ENCODE results near the gene COX6A2. TPM values are rescaled to one million over a fixed set of nuclear protein-coding genes. Genes with fewer than 3 reads are reported as not detected.

The COX6A2 gene
- total RNA-seq, 1 experiment from 2014 or later = not detected

DNA sequence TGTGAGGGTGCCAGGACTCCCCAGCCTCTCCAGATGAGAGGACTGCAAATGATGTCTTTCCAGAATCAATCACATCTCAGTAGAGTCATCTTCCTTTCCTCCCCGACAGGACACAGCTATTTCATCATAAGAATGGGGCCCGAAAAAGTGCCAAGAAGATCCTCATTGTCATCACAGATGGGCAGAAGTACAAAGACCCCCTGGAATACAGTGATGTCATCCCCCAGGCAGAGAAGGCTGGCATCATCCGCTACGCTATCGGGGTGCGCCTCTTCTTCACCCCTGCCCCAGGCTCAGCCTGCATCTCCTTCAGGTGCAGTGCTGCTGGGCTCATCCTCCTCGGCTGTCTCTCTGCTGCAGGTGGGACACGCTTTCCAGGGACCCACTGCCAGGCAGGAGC, 20.8 kb downstream of the COX6A2 start:
- Histone ChIP-seq H3K9me2 (ENCODE audit: insufficient read depth) (no peaks in the 10 kb centered on the region), H2AFZ (no peak overlapping the region), H3K36me3 (ENCODE audit: low read depth) (no peaks in the 10 kb centered on the region), H3K27ac (no peak overlapping the region), H3K4me1 (replicated peaks; ENCODE audit: insufficient read depth) (peaks cover 14% of the 10 kb centered on the region), H3K79me2 (ENCODE audit: low read depth) (peaks cover 19% of the 10 kb centered on the region), H3K27me3 (ENCODE audit: insufficient read depth, low read depth) (no peaks in the 10 kb centered on the region), H3K9me3 (ENCODE audit: insufficient read depth, low read depth) (no peaks in the 10 kb centered on the region), H3F3A (ENCODE audit: insufficient read depth, low read depth) (peaks cover 4% of the 10 kb centered on the region; the same call in 1 of the 2 replicates), H3K4me2 (no peak overlapping the region), H3K4me3 (no peak overlapping the region), H4K20me1 (ENCODE audit: insufficient read depth) (no peaks in the 10 kb centered on the region)
- TF ChIP-seq, protein P1, sequence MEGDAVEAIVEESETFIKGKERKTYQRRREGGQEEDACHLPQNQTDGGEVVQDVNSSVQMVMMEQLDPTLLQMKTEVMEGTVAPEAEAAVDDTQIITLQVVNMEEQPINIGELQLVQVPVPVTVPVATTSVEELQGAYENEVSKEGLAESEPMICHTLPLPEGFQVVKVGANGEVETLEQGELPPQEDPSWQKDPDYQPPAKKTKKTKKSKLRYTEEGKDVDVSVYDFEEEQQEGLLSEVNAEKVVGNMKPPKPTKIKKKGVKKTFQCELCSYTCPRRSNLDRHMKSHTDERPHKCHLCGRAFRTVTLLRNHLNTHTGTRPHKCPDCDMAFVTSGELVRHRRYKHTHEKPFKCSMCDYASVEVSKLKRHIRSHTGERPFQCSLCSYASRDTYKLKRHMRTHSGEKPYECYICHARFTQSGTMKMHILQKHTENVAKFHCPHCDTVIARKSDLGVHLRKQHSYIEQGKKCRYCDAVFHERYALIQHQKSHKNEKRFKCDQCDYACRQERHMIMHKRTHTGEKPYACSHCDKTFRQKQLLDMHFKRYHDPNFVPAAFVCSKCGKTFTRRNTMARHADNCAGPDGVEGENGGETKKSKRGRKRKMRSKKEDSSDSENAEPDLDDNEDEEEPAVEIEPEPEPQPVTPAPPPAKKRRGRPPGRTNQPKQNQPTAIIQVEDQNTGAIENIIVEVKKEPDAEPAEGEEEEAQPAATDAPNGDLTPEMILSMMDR (conservative IDR thresholded peaks at IDR 0.05) = no peak
- no peak for TF ChIP-seq EZH2 (IDR thresholded peaks at IDR 0.05; ENCODE audit: low read depth)
- intact Hi-C loops (cut with micrococcal nuclease; ENCODE audit: unreplicated experiment) = no loop called here
- POLR2A ChIA-PET (ENCODE audit: unreplicated experiment) = no interaction called here
- DNase-seq = no peak
- CTCF ChIA-PET = no interaction called here
- BruUV-seq (replicated peaks) = no TSS peak

DNA sequence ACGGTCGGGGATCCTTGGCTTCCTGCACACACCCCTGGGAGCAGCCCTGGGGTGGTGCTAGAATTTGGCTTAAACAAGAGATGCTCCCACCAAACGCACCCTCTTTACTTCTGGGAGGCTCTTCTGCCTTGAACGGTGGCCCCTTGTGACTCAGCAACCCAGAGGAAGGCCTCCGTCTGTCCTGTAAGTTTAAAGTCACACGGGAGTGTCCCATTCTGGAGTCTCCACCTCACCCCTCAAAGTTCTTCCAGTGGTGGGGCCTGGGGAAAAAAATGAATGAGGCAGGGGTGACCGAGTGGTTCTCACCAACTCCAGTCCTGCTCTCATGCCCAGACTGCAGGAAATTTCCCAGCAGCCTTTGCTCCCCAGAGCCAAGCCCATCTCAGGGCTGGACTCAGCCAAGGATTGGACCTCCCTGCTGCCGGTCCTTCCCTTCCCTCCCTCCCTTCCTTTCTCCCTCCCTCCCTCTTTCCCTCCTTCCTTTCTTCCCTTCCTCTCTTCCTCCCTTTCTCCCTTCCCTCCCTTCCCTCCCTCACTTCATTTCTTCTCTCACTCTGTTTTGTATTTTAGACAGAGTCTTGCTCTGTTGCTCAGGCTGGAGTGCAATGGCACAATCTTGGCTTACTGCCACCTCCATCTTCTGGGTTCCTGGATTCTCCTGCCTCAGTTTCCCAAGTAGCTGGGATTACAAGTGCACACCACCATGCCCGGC, 23.7 kb downstream of the COX6A2 start:
- DNase-seq = peak; percentile 62 to 79
- H3K4me2 ChIP-seq = peak overlapping the region; percentile 92
- intact Hi-C loops (cut with micrococcal nuclease; ENCODE audit: unreplicated experiment) = no loop called here
- H3K27me3 ChIP-seq (ENCODE audit: insufficient read depth, low read depth) = no peaks in the 10 kb centered on the region
- H4K20me1 ChIP-seq (ENCODE audit: insufficient read depth) = no peaks in the 10 kb centered on the region
- ChIA-PET CTCF (interaction anchor here (0.6 to 0.7 kb wide), 2 partner anchors 112 to 211 kb away, joined by 3 to 7 read pairs; no protein-coding TSS in a partner anchor), POLR2A (ENCODE audit: unreplicated experiment) (no interaction called here)
- H3F3A ChIP-seq (ENCODE audit: insufficient read depth, low read depth) = peaks cover 4% of the 10 kb centered on the region; the same call in 1 of the 2 replicates
- peak overlapping the region; percentile 89 for H2AFZ ChIP-seq
- H3K27ac ChIP-seq = 0 out of 2 replicates have a peak overlapping the region, but pooled peaks have one; percentile 13
- H3K9me3 ChIP-seq (ENCODE audit: insufficient read depth, low read depth) = no peaks in the 10 kb centered on the region
- TSS peak; percentile 69 for BruUV-seq (replicated peaks)
- TF ChIP-seq, protein P1 (conservative IDR thresholded peaks at IDR 0.05) = no peak
- TF ChIP-seq EZH2 (IDR thresholded peaks at IDR 0.05; ENCODE audit: low read depth) = no peak
- H3K79me2 ChIP-seq (ENCODE audit: low read depth) = peaks cover 19% of the 10 kb centered on the region
- peak overlapping the region; percentile 88 for H3K4me3 ChIP-seq
- H3K36me3 ChIP-seq (ENCODE audit: low read depth) = no peaks in the 10 kb centered on the region
- no peaks in the 10 kb centered on the region for H3K9me2 ChIP-seq (ENCODE audit: insufficient read depth)
- peaks cover 14% of the 10 kb centered on the region for H3K4me1 ChIP-seq (replicated peaks; ENCODE audit: insufficient read depth)

DNA sequence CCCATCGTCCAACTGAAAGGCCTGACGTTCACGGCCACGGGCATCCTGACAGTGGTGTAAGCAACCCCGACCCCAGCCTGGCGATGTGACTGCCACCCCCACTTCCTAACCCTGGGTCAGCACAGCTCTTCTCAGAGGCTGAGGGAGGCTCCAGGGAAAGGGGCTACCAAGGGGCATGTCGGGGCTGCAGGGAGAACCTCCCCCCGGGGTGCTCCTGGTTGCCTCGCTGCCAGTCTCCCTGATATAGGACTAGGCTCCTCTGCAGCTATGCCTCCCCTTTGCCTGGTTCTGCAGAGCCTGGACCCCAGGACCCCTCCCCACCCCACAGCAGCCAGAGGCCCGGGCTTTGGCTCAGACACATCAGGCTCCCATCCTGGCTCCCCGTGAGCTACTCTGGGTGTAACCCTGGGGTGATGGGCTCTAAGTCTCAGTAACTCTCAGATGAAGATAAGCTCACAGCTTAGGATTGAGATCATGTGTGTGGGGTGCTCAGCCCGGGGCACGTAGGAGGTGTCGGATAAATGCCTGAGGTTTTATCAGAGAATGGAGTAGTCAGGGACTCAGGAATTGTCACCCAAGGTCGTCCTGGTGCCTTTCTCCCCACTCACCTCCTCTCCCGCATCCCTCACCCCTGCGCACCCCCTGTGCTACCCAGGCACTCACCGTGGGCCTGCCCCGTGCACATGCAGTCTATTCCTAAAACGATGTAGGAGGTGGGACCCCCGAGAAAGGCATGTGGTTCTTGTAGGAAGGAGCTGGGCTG, 24.4 kb downstream of the COX6A2 start:
- Histone ChIP-seq H3K9me3 (ENCODE audit: insufficient read depth, low read depth) (no peaks in the 10 kb centered on the region), H2AFZ (peak overlapping the region; percentile 89), H3K9me2 (ENCODE audit: insufficient read depth) (no peaks in the 10 kb centered on the region), H3F3A (ENCODE audit: insufficient read depth, low read depth) (peaks cover 4% of the 10 kb centered on the region; the same call in 1 of the 2 replicates), H3K27me3 (ENCODE audit: insufficient read depth, low read depth) (no peaks in the 10 kb centered on the region), H3K4me3 (peak overlapping the region; percentile 88), H3K27ac (0 out of 2 replicates have a peak overlapping the region, but pooled peaks have one; percentile 13), H3K36me3 (ENCODE audit: low read depth) (no peaks in the 10 kb centered on the region), H3K79me2 (ENCODE audit: low read depth) (peaks cover 19% of the 10 kb centered on the region), H3K4me1 (replicated peaks; ENCODE audit: insufficient read depth) (peaks cover 14% of the 10 kb centered on the region), H3K4me2 (peak overlapping the region; percentile 92), H4K20me1 (ENCODE audit: insufficient read depth) (no peaks in the 10 kb centered on the region)
- no peak for TF ChIP-seq EZH2 (IDR thresholded peaks at IDR 0.05; ENCODE audit: low read depth)
- TF ChIP-seq, protein P1 (conservative IDR thresholded peaks at IDR 0.05) = no peak
- no TSS peak for BruUV-seq (replicated peaks)
- intact Hi-C loops (cut with micrococcal nuclease; ENCODE audit: unreplicated experiment) = no loop called here
- CTCF ChIA-PET = interaction anchor here (0.6 to 0.7 kb wide), 2 partner anchors 18 to 112 kb away, joined by 5 to 7 read pairs; no protein-coding TSS in a partner anchor
- no peak for DNase-seq
- POLR2A ChIA-PET (ENCODE audit: unreplicated experiment) = no interaction called here
